H1 (cell line): ENCODE results near the gene NPR1.

Experiments used
- BRCA1 ChIP-seq: IDR thresholded peaks from 2 replicates; pipeline ENCODE4 v1.6.1; 2012; ENCODE audit warnings: low read depth, low read length, improper control_type of control experiment
- EP300 ChIP-seq, 2 experiments: IDR thresholded peaks; 1 replicate in 1 of 2; 2 replicates in 1 of 2; pipeline ENCODE4 v1.6.1; 2011 to 2012; ENCODE audit warnings: low read depth in 2 of 2, low read length in 2 of 2, mild to moderate bottlenecking in 2 of 2, borderline replicate concordance in 1 of 2, inconsistent platforms in 1 of 2, moderate library complexity in 1 of 2
- EZH2 ChIP-seq: fragments of 200-600 bp; sonication (generic); IDR thresholded peaks from 2 replicates; pipeline ENCODE4 v1.7.1; 2012; ENCODE audit warnings: low read depth, mild to moderate bottlenecking, moderate library complexity, low read length, inconsistent platforms; ENCODE audit not compliant: severe bottlenecking
- FOSL1 ChIP-seq: IDR thresholded peaks from 2 replicates; pipeline ENCODE4 v1.6.1; 2011; ENCODE audit warnings: mild to moderate bottlenecking, low read depth, low read length, moderate library complexity; ENCODE audit not compliant: insufficient read depth
- JUN ChIP-seq: IDR thresholded peaks from 2 replicates; pipeline ENCODE4 v1.6.1; 2011; ENCODE audit warnings: low read depth, mild to moderate bottlenecking, improper control_type of control experiment, low read length
- KDM5A ChIP-seq: fragments of 200-600 bp; IDR thresholded peaks from 2 replicates; pipeline ENCODE4 v1.7.1; 2012; ENCODE audit warnings: mild to moderate bottlenecking, low read length, inconsistent platforms, mixed read lengths
- MAFK ChIP-seq: IDR thresholded peaks from 2 replicates; pipeline ENCODE4 v1.6.1; 2012; ENCODE audit warnings: low read depth, mild to moderate bottlenecking, improper control_type of control experiment, low read length
- POLR2A ChIP-seq, 2 experiments: IDR thresholded peaks; 1 replicate in 1 of 2; 2 replicates in 1 of 2; pipeline ENCODE4 v1.6.1; 2011; ENCODE audit warnings: low read depth in 2 of 2, low read length in 2 of 2, mild to moderate bottlenecking in 2 of 2; ENCODE audit errors: control extremely low read depth in 1 of 2
- RAD21 ChIP-seq, 2 experiments: IDR thresholded peaks in 1 of 2; conservative IDR thresholded peaks in 1 of 2; 2 replicates each; pipeline ENCODE4 v1.6.1; 2011; ENCODE audit warnings: low read depth in 2 of 2, low read length in 2 of 2, improper control_type of control experiment in 1 of 2, inconsistent platforms in 1 of 2, mild to moderate bottlenecking in 1 of 2, moderate library complexity in 1 of 2
- SIN3A ChIP-seq, 2 experiments: IDR thresholded peaks in 1 of 2; conservative IDR thresholded peaks in 1 of 2; 2 replicates each; pipeline ENCODE4 v1.6.1; 2011 to 2012; ENCODE audit warnings: low read length in 2 of 2, improper control_type of control experiment in 1 of 2, low read depth in 1 of 2, mild to moderate bottlenecking in 1 of 2
- SUZ12 ChIP-seq: fragments of 200-600 bp; sonication (generic); IDR thresholded peaks from 2 replicates; pipeline ENCODE4 v1.6.1; 2012; ENCODE audit warnings: mild to moderate bottlenecking, inconsistent platforms, low read length, moderate library complexity, mixed read lengths
- ZNF274 ChIP-seq: IDR thresholded peaks from 2 replicates; pipeline ENCODE4 v1.7.0; 2012; ENCODE audit warnings: low read length, borderline replicate concordance; ENCODE audit errors: extremely low read depth
- TF ChIP-seq, protein P1 (sequence below), 3 experiments: IDR thresholded peaks; 1 replicate in 2 of 3; 2 replicates in 1 of 3; pipeline versions ENCODE4 v1.5.1 to v1.6.1; 2011; ENCODE audit warnings: low read length in 3 of 3, mild to moderate bottlenecking in 3 of 3, inconsistent platforms in 2 of 3, low read depth in 1 of 3, moderate library complexity in 1 of 3; ENCODE audit not compliant: insufficient read depth in 1 of 3; ENCODE audit errors: control extremely low read depth in 1 of 3

DNA sequence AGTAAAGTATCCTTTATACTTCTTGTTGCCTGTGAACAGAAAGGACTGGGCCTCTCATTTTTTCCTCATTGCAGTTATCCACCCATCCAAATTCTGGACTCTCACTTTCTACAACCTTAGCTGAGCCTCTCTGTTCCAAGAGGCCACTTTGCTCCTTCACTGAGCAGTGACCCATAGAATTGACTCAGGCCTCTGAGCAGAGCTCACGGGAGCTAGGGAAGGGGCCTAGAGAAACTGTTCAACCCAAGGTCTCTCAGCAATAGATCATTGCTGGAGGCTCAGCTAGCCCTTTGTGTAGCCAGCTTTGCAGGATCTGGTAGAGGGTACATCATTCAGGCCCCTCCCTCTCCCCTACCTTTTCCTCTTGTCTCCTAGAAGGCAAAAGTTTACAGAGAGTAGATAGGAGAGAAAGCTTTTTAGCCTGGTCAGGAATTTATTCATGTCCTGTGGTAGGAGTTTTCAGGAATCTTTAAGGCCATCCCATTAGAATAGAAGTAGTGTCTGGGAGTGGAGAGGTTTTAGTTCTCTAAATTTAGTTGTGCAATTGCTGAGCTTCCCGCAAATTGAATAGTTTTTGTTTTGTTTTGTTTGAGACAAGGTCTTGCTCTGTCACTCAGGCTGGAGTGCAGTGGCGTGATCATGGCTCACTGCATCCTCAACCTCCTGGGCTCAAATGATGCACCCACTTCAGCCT, 56.1 kb downstream of the NPR1 start:
- no peak for TF ChIP-seq POLR2A (IDR thresholded peaks at IDR 0.05; ENCODE audit: control extremely low read depth in 1 of 2, low read depth in 2 of 2, low read length in 2 of 2)
- TF ChIP-seq JUN, result no peak
- no peak for TF ChIP-seq SUZ12
- no peak for TF ChIP-seq FOSL1
- no peak for TF ChIP-seq KDM5A
- TF ChIP-seq RAD21 (IDR thresholded peaks at IDR 0.05 in 1 of 2, conservative IDR thresholded peaks at IDR 0.05 in 1 of 2; ENCODE audit: low read depth in 2 of 2, low read length in 2 of 2), result no peak
- TF ChIP-seq MAFK, result no peak
- no peak for TF ChIP-seq ZNF274
- no peak for TF ChIP-seq EZH2
- TF ChIP-seq SIN3A (conservative IDR thresholded peaks at IDR 0.05 in 1 of 2, IDR thresholded peaks at IDR 0.05 in 1 of 2; ENCODE audit: low read depth in 1 of 2, low read length in 2 of 2), result no peak
- TF ChIP-seq, protein P1, sequence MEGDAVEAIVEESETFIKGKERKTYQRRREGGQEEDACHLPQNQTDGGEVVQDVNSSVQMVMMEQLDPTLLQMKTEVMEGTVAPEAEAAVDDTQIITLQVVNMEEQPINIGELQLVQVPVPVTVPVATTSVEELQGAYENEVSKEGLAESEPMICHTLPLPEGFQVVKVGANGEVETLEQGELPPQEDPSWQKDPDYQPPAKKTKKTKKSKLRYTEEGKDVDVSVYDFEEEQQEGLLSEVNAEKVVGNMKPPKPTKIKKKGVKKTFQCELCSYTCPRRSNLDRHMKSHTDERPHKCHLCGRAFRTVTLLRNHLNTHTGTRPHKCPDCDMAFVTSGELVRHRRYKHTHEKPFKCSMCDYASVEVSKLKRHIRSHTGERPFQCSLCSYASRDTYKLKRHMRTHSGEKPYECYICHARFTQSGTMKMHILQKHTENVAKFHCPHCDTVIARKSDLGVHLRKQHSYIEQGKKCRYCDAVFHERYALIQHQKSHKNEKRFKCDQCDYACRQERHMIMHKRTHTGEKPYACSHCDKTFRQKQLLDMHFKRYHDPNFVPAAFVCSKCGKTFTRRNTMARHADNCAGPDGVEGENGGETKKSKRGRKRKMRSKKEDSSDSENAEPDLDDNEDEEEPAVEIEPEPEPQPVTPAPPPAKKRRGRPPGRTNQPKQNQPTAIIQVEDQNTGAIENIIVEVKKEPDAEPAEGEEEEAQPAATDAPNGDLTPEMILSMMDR (IDR thresholded peaks at IDR 0.05; ENCODE audit: control extremely low read depth in 1 of 3, insufficient read depth in 1 of 3, low read depth in 1 of 3, low read length in 3 of 3), result no peak
- TF ChIP-seq BRCA1, result no peak
- TF ChIP-seq EP300 (IDR thresholded peaks at IDR 0.05; ENCODE audit: borderline replicate concordance in 1 of 2, low read depth in 2 of 2, low read length in 2 of 2), result no peak
